ENCODE measurements around the gene CD109.
A peak's percentile ranks its signal among the peaks of the same experiment; 100 is the strongest.
"Not testable (repeated sequence)": the region's sequence is repeated elsewhere in the genome, so short reads cannot be mapped to it uniquely, and the experiment has no call there.

Gene CD109

DNA sequence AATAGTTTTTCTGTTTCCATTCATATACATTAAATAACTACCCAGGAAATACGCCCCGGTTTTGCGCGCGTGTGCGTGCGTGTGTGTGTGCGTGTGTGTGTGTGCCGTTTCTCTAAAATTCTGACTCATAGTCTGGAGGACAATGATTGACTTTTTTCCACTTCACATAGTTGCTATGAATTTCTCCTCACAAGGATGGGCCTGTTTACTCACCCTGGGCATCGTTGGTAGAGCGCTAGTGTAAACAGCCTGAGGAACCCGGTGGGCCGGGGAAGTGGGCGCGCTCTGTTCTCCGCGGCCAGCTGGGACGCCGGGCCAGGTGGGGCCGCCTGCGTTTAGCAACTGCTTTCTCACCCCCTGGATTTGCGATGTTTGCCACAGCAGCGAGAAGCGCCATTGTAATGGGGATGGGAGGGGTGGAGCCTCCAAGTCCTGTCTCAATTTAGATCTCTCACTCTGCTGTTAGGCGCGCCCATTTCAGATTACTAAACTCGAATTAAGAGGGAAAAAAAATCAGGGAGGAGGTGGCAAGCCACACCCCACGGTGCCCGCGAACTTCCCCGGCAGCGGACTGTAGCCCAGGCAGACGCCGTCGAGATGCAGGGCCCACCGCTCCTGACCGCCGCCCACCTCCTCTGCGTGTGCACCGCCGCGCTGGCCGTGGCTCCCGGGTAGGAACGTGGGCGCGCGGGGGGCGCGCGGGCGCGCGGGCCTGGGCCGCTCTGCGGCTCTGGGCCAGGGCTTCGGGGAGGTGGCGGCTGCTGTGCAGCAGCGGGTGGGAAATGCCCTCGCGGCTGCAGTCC, at the start of gene CD109:
TSS of gene CD109 (plus strand) at position 585 of the 803 bp plus-strand sequence. CDS start at position 598, 13 bp downstream.
- peak; percentile 77 for DNase-seq

DNA sequence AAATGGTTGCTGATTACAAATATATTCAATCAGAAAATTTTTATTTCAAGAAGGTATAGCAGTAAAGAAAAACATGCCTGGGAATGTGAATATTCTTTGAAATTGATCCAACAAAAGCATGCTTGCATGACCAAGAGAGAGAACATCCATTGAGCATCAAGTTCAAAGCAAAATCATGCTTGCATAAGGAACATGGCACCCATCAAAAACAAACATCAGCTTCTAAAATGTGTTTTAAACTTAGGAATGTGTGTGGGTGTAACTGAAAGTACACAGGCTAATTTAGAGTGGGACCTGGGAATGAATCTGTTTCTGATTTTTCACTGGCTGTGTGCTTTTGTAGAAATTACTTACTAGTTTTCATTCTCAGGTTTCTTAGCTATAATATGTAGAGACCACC, 47.8 kb upstream of the CD109 start:
- peak; percentile 35 for DNase-seq

DNA sequence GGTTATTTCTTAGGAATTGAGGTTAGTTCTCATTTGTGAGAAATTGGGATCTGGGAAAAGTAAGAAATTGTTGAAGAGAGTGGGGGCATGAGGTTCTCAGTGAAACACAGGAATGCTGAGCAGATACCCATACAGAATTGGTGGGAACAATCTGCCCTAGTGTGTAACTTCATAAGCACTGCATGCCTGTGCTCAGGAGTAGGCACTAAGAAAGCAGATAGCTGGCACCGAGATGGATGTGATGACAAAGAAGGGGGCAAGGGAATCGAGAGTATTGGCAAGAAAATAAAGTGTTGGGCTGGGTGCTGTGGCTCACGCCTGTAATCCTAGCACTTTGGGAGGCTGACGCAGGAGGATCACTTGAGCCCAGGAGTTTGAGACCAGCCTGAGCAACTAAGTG, 46.2 kb upstream of the CD109 start:
- no peak for DNase-seq

DNA sequence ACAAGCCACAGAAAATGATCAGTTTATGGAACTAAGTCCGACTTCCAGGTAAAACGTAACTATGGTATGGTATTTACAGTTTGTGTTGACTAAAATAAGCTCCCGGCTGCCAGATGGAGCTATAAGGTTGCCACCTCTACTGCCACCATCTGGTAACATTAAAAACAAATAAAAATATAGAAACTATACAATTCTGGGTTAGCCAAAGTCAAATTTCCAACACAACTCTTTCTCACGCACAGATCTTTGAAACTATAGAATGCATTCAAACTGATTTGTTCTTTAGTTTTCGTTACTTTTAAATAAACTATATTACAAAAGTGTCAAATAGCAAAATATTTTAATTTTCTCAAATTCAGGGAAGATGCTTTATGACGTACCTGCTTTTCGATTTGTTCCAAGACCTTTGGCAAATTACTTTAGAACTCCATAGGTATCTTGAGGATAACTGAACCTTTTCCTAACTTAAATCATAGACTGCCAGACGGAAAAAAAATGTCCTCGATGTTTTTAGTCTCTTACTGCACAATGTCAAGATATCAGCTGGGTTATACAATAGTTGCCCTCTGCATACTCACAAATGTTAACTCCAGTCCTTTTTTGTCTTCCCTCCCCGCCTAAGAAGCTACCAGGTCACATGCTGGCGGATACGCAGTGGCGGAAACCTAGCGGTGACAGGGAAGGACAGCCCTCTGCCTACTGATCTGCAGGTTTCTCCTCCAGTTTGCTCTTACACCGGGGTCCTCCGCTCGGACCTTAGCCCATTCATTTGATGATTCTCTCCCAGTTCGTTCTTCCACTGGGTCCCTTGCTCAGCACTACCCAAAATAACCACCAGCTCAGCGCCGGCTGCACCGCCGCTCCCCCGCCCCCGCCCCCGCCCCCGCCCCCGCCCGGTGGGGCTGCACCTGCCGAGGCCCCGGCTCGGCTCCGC, 43.1 kb upstream of the CD109 start:
- DNase-seq = peak; percentile 61

DNA sequence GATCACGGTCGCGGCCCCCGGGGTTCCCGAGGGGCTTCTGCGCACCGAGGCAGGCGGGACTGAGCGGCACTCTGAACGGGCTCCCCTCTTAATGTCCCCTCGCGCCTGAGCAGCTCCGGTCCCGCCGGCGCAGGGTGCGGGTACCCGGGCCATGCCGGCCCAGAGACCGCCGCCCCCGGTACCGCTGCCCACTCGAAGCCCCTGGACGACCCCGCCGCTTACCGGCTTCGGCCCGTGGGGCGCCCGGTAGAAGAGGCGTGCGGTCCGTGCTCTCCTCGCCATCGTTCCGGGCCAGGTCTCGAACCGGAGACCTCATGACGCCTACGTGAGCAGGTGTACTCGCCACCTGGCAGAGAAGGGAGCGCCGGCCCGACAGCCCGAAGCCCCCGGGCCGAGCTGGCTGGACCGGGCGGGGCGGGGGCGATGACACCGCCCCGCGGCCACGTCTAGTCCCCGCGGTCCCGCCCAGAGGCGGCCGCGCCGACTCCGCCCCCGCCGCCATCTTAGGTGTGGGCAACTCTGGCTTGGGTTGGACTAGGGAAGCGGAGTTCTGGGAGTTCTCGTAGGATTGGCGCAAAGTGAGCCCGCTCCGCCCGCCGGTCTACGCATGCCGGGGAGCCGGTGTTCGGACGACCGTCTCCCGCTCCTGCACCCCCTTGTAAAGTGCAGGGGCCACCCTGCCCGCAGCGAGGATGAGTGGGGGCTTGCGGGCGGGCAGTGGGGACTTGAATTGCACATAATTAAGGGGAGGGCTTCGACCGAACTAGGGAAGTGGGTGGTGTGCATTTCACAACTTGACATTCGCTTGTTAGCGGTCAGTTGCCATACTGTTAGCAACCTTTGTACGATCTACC, 42.2 kb upstream of the CD109 start, which contains the start of gene SLC17A5:
TSS of gene SLC17A5 (minus strand) at position 422 of the 854 bp plus-strand sequence. CDS start at position 316, 106 bp downstream.
- peak; percentile 92 for DNase-seq

DNA sequence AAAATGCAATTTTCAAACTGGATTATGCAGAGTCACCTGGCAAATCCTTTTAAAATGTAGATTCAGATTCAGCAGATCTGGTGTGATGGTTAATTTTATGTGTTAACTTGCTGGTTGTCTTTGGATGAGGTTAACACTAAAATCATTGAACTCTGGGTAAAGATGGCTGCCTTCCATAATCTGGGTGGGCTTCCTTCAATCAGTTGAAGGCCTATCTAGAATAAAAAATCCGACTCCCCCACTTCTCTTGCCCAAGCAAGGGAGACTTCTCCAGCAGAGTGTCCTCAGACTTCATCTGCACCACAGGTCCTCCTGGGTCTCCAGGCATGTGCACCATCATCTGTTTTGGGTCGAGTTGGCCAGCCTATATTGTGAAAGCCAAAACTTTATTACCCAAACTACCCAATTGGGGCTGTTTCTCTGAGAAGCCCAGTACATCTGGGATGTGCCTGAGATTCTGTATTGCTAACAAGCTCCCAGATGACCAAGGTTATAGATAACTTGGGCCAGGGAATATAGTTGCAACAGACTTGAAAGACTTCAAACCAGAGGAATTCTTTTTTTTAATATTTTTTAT, 40.6 kb upstream of the CD109 start:
- no peak for DNase-seq

DNA sequence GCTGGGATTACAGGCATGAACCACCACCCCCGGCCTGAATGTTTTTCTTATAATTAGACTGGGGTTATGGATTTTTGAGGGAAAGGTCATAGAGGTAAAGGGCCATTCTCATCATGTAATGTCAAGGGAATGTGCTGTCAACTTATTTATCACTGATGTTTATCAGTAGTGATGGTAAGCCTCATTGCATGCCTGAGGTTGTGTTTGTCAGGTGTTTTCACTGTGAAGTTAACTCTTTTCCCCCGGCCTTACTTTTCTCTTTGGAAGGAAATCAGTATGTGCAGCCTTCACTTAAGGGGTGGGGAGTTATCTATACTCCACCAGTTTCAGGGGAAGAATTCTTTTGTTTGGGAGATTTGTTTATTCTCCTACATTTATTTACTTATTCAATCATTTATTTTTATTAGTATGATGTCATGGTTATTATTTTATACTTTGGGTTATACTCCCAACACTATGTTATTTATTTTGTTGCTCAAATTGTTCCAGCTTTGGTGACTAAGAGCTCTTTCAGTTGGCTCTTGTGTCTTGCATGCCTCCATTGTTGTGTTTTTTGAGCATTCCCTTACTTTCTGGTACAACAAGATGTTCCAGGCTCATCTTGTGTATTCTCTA, 39.4 kb upstream of the CD109 start:
- no peak for DNase-seq

DNA sequence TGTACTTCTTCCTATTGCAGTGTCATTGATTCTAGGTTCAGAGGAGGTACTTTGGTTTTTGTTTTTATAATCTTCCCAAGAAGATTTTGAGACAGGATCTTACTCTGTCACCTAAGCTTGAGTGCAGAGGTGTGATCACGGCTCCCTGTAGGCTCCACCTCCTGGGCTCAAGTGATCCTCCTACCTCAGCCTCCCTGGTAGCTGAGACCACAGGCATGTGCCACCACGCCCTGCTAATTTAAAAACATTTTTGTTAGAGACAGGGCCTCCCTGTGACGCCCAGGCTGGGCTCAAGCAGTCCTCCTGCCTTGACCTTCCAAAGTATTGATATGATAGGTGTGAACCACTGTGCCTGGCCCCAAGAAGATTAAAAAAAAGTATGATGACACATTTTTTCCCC, 38.8 kb upstream of the CD109 start:
- no peak for DNase-seq

DNA sequence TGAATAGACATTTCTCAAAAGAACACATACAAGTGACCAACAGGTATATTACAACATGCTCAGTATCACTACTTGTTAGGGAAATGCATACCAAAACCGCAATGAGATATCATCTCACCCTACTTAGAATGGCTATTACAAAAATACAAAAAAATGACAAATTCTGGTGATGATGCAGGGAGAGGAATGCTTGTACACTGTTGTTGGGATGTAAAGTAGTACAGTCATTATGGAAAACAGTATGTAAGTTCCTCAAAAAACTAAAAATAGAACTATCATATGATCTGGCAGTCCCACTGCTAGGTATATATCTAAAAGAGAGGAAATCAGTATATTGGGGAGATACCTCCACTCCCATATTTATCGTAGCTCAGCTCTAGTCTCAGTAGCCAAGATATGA, 31.3 kb upstream of the CD109 start:
- peak; percentile 12 for DNase-seq

DNA sequence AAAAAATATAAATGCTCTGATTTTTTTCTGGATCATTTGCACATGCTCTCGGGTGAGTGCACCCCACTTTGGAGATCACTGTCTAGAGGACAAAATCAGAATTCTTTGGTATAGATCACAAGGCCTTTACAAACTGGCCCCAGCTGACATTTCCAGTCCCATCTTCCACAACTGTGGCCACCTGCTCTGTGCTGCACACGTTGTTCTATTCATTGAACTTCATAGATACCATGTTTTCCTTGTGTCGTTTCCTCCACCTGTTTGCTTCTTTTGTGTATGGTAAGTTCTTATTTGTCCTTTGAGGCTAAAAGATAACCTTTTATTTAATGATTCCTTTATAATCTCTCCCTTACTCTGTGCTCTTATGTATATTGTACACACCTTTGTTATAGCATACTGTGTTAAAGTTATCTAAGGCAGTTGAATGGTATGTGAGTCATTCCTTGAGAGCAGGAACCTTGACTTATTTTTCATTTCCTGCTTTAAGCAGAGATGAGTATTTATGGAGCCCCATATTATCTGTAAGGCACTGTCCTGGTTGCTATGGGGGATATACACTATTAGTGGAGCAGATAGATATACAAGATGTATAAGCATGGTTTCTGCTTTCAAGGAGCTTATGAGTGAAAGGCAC, 30.2 kb upstream of the CD109 start:
- DNase-seq = peak; percentile 13

DNA sequence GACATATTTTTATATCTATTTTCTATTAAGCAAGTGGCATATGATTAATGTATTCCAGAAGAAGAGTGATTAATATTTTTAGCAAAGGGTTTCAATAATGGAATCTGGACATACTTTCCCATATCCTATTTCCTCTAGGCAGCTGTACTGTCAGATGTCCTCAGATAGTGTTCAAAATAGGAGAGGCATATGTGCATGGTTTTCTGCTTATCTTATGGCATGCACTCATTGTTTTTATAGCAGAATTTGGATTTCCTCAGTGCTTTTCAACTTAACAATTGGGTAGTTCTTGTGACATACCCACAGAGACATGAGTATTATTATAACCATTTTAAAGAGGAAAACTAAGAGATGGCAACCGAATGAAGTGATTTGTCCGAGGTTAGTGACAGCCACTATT, 29.6 kb upstream of the CD109 start:
- DNase-seq = no peak

DNA sequence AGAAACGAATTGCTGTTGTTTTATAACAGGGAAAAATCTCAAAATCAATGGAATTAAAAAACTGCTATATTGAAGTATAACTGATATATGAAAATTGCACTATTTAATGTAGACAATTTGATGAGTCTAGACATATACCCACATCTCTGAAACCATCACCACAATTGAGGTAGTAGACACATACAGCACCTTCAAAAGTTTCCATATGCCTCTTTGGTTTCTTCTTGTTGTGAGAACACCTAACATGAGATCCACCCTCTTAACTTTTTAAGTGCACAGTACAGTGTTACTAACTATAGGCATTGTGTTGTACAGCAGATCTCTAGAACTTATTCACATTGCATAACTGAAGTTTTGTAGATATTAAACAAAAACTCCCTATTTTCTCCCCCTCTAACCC, 28.2 kb upstream of the CD109 start:
- DNase-seq = no peak

DNA sequence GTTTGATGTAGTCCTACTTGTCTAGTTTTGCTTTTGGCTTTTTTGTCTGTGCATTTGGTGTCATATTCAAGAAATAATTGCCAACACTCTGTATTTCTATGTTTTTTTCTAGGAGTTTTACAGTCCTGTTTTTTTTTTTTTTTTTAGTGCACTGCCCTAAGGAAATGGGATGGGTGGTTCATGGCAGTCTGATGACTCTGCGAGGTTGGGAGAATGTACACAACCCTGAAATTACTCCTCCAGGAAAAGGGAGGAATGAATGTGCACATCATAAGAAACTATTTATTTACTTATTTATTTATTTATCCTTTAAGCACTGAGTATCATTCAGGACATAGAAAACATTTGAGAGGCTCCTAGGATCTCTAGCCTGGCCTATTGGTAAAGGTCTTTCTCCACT, 27.0 kb upstream of the CD109 start:
- DNase-seq = no peak

DNA sequence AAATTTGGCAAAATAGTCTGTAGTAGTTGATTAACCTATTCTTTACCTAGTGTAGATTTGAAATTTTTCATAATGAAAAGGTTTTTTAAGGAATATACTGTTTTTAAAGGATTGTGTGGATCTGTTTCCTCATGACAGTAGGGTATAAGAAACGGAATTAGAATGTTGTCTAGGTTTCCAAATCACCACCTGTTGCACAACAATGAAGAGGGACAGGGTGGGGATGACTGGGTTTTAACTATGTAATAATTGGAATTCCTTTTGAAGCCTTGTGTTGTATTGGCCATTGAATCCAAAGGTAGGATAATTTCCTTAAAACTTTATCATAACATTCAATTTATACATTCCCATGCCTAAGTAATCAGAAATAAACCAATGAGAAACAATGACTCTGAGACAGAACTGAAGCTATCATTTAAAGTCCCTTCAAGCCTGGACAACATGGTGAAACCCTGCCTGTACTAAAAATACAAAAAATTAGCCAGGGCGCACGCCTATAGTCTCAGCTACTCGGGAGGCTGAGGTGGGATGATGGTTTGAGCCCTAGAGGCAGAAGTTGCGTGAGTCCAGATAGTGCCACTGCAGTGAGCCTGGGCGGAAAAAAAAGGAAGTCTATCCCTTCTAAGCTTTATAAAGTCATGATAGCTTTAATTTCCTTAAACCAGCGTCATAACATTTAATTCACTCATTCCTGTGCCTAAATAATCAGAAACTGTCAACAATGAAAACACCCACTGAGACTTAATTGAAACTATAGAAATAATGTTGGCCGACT, 23.9 kb upstream of the CD109 start:
- no peak for DNase-seq

DNA sequence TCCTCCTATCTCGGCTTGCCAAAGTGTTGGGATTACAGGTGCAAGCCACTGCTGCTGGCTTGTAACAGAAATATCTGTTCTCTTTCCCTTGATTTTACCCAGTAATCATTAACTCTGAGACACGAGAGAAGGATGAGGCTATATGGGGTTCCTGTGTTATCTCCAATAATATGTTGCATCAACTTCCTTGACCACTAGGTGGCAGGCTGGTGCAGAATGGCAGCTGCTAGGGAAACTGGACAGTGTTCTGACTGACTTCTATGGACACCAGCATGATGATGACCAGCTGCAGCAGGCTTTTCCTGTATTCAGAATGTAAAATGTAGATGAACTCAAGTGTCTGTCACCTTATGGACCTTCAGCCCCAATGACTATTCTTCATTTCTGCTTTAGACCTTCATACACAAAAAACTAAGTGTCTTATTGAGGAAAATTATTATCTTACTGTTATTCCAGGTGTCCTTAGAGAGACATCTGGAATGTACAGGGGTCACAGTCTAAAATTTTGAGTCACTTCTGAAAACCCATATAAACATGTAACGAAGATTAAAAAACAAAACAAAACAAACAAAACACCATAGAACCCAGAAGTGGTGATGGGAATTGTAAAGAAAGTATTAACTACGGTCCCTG, 20.4 kb upstream of the CD109 start:
- peak; percentile 80 for DNase-seq

DNA sequence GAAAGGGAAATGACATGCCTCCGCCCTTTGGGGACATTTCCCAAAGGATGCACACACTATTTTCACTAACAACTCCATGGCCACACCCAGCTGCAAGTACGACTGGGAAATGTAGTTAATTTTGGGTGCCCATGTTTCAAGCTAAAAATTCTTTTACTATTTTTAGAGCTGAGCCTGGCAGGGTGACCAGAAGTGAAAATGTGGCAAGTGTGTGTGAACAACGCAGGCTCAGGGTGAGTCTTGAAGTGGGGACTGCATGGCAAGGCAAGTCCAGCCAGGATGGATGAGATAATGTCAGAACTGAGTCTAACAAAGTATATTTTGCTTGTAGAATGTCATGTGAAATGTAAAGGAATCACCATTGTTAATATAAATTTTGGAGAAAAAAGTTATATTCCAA, 17.0 kb upstream of the CD109 start:
- DNase-seq = no peak

DNA sequence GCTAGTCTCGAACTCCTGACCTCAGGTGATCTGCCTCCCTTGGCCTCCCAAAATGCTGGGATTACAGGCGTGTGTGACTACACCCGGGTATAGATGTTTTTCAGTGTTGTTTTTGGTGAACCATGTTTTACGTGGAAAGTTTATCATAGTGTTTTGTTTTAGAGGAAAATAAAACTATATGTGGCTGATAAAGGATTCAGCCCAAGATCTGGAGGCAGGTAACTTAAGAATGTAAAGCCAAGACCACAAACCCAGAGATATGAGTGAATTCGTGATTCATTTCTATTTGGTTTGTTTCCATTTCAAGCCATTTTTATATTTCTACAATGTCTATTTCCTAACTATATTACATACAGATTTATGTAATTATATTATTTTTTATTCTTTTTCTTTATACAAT, 16.2 kb upstream of the CD109 start:
- not testable (repeated sequence) for DNase-seq

DNA sequence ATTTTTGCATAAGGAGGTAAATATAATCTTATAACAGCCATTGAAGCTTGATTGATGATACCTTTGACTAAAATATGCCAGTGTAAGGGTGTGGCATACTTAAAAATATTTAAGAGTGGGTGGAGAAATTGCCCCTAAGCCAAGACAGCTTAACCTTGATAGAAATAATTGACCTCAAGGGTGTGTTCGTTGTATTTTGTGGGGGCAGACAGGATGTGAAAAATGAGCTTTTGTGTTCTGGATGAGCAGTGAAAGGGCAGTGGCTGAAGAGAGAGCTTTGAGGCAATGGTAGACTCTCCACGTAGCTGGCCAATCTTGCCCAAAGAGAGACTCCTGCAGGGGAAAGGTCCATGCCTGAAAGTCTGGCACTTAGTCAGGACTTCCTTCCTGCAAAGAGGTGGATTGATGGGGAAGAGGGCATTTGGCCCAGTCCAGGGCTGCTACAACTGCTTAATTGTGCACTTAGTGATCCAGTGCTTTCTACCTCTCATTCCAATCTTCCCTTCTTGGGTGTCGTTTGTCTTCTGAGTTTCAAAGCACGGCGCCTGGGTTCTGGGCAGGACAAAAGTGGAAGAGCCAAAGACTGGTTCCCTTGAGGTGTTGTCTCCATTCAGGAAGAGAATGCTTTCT, 15.6 kb upstream of the CD109 start:
- DNase-seq = no peak

DNA sequence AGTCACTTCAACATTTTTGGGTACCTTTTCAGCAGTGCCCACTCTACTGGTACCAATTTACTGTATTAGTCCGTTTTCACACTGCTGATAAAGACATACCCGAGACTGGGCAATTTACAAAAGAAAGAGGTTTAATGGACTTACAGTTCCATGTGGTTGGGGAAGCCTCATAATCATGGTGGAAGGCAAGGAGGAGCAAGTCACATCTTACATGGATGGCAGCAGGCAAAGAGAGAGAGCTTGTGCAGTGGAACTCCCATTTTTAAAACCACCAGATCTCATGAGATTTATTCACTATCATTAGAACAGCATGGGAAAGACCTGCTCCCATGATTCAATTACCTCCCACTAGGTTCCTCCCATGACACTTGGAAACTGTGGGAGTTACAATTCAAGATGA, 12.4 kb upstream of the CD109 start:
- DNase-seq = not testable (repeated sequence)

DNA sequence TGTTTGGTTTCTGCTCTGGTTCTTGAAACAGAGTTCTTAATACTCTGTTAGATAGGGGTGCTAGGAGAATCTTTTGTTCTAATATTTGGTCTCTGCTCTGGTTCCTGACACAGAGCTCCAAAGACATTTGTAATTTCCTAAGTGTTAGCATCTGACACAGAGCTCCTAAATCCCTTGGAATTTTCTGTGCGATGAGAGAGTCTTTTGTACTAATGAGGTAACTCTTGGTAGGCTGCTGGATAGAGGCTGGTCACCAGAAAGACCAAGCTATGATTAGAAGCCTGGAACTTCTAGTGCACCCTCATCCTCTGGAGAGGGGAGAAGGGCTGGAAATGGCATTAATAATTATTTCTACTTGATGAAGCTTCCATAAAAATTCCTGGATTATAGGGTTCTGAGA, 7.7 kb upstream of the CD109 start:
- no peak for DNase-seq

Measured in EL (cell line).